Ramos (cell line): Measurements from ENCODE around the gene MSMO1.

Experiments
- in situ Hi-C: fragments of 300-500 bp; cut with MboI; formaldehyde crosslinking; loops from one replicate; pipeline ENCODE4 v1.14.3; 2022; ENCODE audit warnings: low sequenced_read_pairs; ENCODE audit not compliant: unreplicated experiment

MSMO1 gene

GRCh38 chr4:165355900-165356300 lies 28.4 kb downstream of the MSMO1 start:
- in situ Hi-C loops: no loop called here

GRCh38 chr4:165359506-165359905 lies 32.0 kb downstream of the MSMO1 start:
- in situ Hi-C loops: no loop called here

DNA sequence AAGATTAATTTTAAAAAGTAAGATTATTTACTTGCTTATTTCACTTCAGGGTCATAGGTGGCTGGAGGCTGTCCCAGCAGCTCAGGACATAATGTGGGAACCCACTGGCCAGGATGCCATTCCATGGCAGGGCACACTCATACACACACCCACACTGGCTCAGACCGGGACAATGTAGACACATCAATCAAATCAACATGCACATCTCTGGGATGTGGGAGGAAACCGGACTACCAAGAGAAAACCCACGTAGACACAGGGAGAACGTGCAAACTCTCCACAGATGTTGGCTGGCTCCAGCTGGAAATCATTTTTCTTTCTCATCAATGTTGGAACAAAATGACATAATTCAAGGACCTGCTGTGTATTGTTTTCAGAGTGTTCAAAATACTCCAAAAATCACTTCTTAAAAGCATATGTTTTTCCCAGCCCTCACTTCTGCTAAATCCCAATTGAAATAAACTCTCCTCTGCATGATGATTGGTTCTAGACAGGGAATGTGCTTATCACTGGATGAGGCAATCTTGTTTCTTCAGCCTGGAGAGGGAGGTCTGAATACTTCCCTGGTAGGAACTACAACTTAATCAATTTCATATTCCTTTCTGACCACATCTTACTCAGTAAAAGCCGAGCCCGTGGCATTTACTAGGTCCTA lies 32.7 kb downstream of the MSMO1 start:
- in situ Hi-C loops: no loop called here

DNA sequence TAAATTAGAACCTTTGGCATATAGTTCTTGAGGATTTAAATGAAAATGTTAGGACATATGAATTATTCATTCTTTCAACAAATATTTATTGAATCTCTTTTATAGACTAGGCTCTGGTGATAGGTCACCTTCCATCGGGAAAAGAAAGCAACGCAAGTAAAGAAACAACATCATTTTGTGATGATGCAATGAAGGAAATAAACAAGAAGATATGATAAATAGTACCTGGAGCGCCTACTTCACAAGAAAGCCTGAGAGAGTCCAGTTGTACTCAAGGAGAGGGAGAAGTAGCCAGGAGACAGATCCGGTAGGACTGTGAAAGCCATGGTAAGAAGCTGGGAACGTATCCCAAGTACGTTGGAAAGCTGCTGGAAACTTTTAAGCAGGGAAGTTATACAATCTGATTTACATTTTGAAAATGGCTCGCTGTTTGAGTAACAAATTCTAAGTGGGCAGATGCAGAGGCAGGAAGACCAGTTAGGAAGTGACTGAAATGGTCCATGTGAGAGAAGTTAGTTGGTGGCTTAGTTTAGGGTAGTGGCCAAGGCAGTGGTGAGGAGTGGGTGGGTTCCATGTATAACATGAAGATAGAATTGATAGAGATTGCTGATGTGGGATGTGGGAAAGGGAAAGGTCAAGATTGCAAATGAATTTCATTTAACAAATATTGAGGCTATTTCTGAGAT lies 33.7 kb downstream of the MSMO1 start:
- in situ Hi-C loops: no loop called here

DNA sequence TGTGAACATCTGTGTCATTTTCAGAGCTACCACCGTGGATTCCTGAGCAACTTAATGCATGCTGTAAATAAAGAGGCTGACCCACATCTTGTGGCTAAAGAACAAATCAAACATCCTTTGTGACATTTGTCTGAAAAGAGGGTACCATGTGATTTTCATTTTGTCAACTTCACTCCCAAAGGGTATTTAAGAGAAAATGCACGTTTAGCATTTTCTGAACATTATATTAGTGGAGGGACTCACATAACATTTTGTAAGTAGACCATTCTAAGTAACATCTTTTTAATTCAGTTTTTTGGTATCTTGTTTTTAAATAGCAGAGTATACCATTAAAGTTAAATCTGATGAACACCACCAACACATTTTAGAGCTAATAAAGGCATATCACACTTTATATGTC lies 34.3 kb downstream of the MSMO1 start:
- in situ Hi-C loops: no loop called here

- in situ Hi-C loops: no loop called here
Measured at GRCh38 chr4:165364452-165365080, 37.1 kb downstream of the MSMO1 start.

DNA sequence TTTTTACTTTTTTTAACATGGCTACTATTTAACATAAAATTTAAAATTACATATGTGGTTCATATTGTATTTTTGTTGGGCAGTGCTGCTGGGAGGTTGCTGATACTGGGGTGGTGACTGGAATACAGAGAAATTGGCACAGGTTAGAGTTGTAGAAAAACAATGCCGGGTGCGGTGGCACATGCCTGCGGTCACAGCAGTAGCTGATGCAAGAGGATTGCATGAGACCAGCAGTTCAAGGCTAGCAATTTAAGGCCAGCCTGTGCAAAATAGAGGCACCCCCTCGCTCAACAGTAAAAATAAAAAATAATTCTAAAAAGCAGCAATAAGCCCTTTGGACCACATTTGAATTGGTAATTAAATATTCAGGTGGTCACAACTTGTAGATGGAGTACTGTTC lies 39.6 kb downstream of the MSMO1 start:
- in situ Hi-C loops: no loop called here

- in situ Hi-C loops: no loop called here
Measured at GRCh38 chr4:165368114-165368513, 40.6 kb downstream of the MSMO1 start.

DNA sequence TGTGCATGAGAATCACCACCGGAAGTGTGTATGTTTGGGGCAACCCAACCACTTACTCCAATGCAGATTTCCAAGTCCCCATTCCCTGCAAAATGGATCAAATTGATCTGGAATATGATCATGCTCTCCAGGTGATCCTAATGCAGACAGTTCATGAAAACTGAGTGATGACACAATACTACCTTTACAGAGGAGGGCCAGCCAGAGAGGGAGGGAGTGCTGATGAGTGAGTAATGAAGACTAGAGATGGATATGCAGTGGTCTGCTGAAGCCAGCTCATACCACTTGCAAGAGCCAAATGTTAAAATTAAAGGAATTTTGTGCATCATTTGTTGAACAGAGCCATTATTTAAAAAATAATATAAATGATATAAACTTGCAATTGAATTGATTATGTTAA lies 41.1 kb downstream of the MSMO1 start:
- in situ Hi-C loops: no loop called here

GRCh38 chr4:165369522-165369921 lies 42.1 kb downstream of the MSMO1 start:
- in situ Hi-C loops: no loop called here

- in situ Hi-C loops: no loop called here
Measured at GRCh38 chr4:165370530-165370929, 43.1 kb downstream of the MSMO1 start.

DNA sequence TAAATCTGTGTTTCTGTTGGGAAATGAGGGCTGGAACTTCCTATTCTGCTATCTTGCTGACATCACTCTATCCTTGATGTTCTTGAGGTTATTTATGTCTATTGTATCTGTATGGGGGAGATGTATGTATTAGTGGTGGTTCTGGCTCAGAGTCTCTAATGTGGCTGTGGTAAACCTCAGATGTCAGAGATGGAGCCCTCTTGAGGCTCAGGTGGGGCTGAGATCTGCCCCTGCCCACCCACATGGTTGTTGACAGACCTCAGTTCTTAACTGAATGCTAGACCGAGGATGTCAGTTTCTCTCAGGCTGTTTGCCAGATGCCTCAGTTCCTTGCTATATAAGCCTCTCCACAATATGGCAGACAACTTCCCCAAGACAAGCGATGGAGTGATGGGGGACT lies 48.0 kb downstream of the MSMO1 start:
- in situ Hi-C loops: no loop called here

- in situ Hi-C loops: no loop called here
Measured at GRCh38 chr4:165378398-165378744, 50.9 kb downstream of the MSMO1 start.

DNA sequence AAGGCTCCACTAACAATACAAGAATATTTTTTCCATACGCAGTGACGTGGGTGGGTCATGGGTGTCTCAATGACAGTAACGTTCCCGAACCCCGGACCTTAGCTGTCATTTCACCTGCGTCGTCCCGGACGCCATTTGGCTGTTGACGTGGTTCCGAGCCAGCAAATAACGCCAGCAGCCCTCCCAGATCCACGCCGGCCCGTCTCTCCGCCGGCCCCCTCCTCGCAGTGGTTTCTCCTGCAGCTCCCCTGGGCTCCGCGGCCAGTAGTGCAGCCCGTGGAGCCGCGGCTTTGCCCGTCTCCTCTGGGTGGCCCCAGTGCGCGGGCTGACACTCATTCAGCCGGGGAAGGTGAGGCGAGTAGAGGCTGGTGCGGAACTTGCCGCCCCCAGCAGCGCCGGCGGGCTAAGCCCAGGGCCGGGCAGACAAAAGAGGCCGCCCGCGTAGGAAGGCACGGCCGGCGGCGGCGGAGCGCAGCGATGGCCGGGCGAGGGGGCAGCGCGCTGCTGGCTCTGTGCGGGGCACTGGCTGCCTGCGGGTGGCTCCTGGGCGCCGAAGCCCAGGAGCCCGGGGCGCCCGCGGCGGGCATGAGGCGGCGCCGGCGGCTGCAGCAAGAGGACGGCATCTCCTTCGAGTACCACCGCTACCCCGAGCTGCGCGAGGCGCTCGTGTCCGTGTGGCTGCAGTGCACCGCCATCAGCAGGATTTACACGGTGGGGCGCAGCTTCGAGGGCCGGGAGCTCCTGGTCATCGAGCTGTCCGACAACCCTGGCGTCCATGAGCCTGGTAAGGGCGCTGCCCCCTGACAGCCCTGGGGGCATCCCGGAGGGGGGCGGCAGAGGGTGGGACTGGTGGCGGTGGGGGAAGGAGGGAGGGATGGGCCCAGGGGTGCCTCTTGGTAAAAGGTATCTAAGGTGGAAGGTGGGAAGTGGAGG lies 51.5 kb downstream of the MSMO1 start, which contains the start of gene CPE:
Gene CPE (plus strand): TSS at position 264 of the 933 bp plus-strand sequence. CDS start 214 bp downstream, at position 478.
- in situ Hi-C loops: no loop called here

GRCh38 chr4:165379678-165380064 lies 52.2 kb downstream of the MSMO1 start:
- in situ Hi-C loops: no loop called here

DNA sequence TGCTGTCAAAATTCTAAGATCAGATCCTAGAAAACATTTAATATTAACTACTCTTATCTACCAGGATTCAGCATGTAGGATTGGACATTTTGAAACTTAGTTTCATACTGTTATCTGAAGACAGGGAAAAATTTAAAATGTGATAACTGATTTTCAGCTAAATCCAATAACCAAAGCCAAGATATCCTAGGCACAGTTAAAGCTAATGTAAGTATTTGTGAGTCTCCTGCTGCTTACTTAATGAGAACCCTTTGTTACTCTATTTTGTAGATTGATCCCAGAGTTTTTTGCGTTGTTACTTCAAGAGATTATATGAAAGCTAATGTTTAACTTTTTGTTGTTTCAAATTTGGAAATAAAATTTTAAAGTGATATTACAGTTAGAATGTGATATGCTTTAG lies 53.3 kb downstream of the MSMO1 start:
- in situ Hi-C loops: no loop called here

- in situ Hi-C loops: no loop called here
Measured at GRCh38 chr4:165381821-165382373, 54.4 kb downstream of the MSMO1 start.

GRCh38 chr4:165382640-165383039 lies 55.2 kb downstream of the MSMO1 start:
- in situ Hi-C loops: no loop called here

- in situ Hi-C loops: no loop called here
Measured at GRCh38 chr4:165383591-165384073, 56.2 kb downstream of the MSMO1 start.

DNA sequence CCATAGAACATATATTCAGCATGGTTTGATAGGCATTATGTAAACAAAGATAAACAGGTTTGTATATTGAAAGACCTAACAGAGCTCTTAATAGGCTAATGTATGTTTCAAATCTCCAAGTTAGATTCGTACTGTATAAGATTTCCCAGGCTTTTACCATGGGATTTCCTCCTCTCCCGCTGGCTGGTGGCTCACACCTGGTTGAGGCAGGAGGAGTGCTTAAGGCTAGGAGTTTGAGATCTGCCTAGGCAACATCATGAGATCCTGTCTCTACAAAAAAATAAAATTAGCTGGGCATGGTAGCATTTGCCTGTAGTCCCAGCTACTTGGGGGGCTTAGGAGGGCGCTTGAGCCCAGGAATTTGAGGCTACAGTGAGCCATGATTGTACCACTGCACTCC lies 56.7 kb downstream of the MSMO1 start:
- in situ Hi-C loops: no loop called here
